Peyer's patch (tissue), 4 donors: ENCODE results near the gene STYXL1.

Experiments used
- POLR2A ChIP-seq, 2 donors: fragments of 450-650 bp; IDR thresholded peaks; one replicate each; pipeline ENCODE4 v1.5.1; 2017; ENCODE audit warnings: antibody characterized with exemption in 2 of 2, mild to moderate bottlenecking in 2 of 2, moderate library complexity in 2 of 2
- TF ChIP-seq, protein P1 (sequence below), 6 experiments: fragments of 450-650 bp in 4 of 6; fragments of 200-600 bp in 2 of 6; sonication (generic) in 1 of 6; IDR thresholded peaks; one replicate each; pipeline ENCODE4 v1.5.1; 2017 to 2019; ENCODE audit warnings: antibody characterized with exemption in 6 of 6, mild to moderate bottlenecking in 3 of 6, moderate library complexity in 1 of 6

DNA sequence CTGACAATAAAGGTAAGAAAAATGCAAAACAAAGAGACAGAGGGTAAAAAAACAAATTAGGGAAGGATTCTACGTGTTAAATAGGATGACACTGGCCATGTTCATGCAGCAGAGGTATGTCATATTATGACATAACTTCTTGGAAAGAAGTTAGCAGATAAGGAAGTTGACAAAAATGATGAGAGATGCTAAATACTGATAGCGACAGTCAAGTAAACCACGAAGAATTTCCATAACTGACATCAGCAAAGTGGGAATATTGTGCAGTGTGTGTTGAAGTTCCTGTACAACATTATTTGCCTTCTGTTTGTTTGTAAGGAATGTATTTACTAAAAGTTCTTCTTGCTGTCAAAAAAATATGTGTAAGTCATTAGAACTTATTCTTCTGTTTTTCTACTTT, 29.6 kb upstream of the STYXL1 start:
- TF ChIP-seq, protein P1, sequence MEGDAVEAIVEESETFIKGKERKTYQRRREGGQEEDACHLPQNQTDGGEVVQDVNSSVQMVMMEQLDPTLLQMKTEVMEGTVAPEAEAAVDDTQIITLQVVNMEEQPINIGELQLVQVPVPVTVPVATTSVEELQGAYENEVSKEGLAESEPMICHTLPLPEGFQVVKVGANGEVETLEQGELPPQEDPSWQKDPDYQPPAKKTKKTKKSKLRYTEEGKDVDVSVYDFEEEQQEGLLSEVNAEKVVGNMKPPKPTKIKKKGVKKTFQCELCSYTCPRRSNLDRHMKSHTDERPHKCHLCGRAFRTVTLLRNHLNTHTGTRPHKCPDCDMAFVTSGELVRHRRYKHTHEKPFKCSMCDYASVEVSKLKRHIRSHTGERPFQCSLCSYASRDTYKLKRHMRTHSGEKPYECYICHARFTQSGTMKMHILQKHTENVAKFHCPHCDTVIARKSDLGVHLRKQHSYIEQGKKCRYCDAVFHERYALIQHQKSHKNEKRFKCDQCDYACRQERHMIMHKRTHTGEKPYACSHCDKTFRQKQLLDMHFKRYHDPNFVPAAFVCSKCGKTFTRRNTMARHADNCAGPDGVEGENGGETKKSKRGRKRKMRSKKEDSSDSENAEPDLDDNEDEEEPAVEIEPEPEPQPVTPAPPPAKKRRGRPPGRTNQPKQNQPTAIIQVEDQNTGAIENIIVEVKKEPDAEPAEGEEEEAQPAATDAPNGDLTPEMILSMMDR (IDR thresholded peaks at IDR 0.05): no peak
- TF ChIP-seq POLR2A (IDR thresholded peaks at IDR 0.05): no peak
